Measurements from ENCODE around the gene ASXL1. TPM values are rescaled to one million over a fixed set of nuclear protein-coding genes. Genes with fewer than 3 reads are reported as not detected.

The ASXL1 gene
- total RNA-seq, 1 experiment from 2014 or later = 52.2 TPM

DNA sequence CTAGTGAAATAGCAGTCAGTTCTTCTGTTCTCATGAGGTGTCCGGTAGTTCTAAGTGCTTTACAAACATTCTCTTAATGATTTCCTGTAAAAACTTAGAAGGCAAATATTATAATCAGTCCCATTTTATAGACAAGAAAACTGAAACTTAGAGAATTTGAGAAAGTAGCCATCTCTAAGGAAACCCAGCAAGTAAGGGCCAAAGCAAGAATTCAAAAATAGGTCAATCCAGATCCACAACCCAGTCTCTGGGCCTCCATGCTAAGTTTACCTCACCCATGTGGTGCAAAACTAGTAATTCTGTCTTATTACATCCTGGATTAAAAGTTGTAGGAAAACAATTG, 27.6 kb upstream of the ASXL1 start:
- BruUV-seq (replicated peaks) = no TSS peak
- Histone ChIP-seq H3K9me2 (ENCODE audit: insufficient read depth) (no peaks in the 10 kb centered on the region), H3K36me3 (ENCODE audit: control insufficient read depth in 1 of 2, insufficient read depth in 2 of 2, low read length in 2 of 2) (peaks cover 3 to 6% of the 10 kb centered on the region in 2 experiments; a peak in 3 of 4 replicates), H3K9me3 (ENCODE audit: control insufficient read depth in 1 of 2, insufficient read depth in 1 of 2, low read depth in 1 of 2, low read length in 2 of 2) (no peaks in the 10 kb centered on the region), H2AFZ (ENCODE audit: low read depth, low read length, poor library complexity, severe bottlenecking) (no peak overlapping the region), H3K4me3 (replicated peaks in 1 of 2; ENCODE audit: low read depth in 1 of 2, low read length in 2 of 2) (no peak overlapping the region), H4K20me1 (ENCODE audit: insufficient read depth) (no peaks in the 10 kb centered on the region), H3K4me1 (ENCODE audit: control insufficient read depth in 1 of 2, insufficient read depth in 2 of 2, low read length in 2 of 2) (peaks cover 24 to 34% of the 10 kb centered on the region in 2 experiments), H3K79me2 (ENCODE audit: insufficient read depth, low read length) (no peaks in the 10 kb centered on the region), H3K27me3 (ENCODE audit: insufficient read depth, low read length) (no peaks in the 10 kb centered on the region), H3K4me2 (ENCODE audit: low read length) (no peak overlapping the region), H3K9ac (ENCODE audit: low read length) (no peak overlapping the region), H3K27ac (ENCODE audit: low read depth, low read length) (no peak overlapping the region)
- no peak for DNase-seq (ENCODE audit: low read depth, low spot score)
- ATAC-seq = no peak
- POLR2A ChIA-PET = no interaction called here
- intact Hi-C loops (cut with micrococcal nuclease) = loop anchor here (10.0 kb wide), 1 partner anchor 324 kb away; no protein-coding TSS in a partner anchor
- CTCF ChIA-PET = no interaction called here
- RAD21 ChIA-PET (ENCODE audit: low non-redundant PET in 1 of 2, low total read pairs in 2 of 2, uncharacterized antibody in 2 of 2, unreplicated experiment in 2 of 2) = no interaction called here
- TF ChIP-seq EZH2 (IDR thresholded peaks at IDR 0.05) (no peak), SIN3A (IDR thresholded peaks at IDR 0.05; ENCODE audit: low read depth) (no peak), TCF7L2 (IDR thresholded peaks at IDR 0.05; ENCODE audit: borderline replicate concordance, extremely low read depth, insufficient read depth, insufficient read length) (no peak), SP1 (IDR thresholded peaks at IDR 0.05; ENCODE audit: low read depth) (no peak), EGR1 (IDR thresholded peaks at IDR 0.05; ENCODE audit: low read depth) (no peak)
- TF ChIP-seq, protein P1, sequence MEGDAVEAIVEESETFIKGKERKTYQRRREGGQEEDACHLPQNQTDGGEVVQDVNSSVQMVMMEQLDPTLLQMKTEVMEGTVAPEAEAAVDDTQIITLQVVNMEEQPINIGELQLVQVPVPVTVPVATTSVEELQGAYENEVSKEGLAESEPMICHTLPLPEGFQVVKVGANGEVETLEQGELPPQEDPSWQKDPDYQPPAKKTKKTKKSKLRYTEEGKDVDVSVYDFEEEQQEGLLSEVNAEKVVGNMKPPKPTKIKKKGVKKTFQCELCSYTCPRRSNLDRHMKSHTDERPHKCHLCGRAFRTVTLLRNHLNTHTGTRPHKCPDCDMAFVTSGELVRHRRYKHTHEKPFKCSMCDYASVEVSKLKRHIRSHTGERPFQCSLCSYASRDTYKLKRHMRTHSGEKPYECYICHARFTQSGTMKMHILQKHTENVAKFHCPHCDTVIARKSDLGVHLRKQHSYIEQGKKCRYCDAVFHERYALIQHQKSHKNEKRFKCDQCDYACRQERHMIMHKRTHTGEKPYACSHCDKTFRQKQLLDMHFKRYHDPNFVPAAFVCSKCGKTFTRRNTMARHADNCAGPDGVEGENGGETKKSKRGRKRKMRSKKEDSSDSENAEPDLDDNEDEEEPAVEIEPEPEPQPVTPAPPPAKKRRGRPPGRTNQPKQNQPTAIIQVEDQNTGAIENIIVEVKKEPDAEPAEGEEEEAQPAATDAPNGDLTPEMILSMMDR (IDR thresholded peaks at IDR 0.05 in 2 of 3, conservative IDR thresholded peaks at IDR 0.05 in 1 of 3; ENCODE audit: borderline replicate concordance in 1 of 3, insufficient read depth in 1 of 3, low read depth in 2 of 3, low read length in 2 of 3) = no peak

DNA sequence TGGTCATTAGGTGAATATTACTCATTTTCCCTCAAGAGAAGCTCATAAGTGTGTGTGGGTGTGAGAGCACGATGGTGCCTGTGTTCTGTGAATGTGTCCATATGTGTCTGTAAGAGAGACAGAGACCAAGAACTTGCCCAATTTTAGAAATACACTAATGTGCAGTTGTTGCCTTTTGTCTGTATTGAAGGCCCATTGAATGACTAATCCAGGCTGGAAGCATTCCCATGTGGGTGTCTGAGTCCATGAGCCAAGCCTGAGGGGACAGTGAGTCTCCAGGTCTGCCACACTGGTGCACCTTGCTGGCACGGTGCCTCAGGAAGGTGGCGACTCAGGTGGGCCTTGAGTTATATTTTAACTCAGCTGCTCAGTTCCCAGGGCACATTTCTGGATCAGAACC, 25.5 kb upstream of the ASXL1 start:
- H3K4me3 ChIP-seq (replicated peaks in 1 of 2; ENCODE audit: low read depth in 1 of 2, low read length in 2 of 2) = no peak overlapping the region
- DNase-seq (ENCODE audit: low read depth, low spot score) = no peak
- H3K9me2 ChIP-seq (ENCODE audit: insufficient read depth) = no peaks in the 10 kb centered on the region
- TF ChIP-seq, protein P2, sequence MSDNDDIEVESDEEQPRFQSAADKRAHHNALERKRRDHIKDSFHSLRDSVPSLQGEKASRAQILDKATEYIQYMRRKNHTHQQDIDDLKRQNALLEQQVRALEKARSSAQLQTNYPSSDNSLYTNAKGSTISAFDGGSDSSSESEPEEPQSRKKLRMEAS (IDR thresholded peaks at IDR 0.05) = no peak
- TF ChIP-seq SIN3A (IDR thresholded peaks at IDR 0.05; ENCODE audit: low read depth) = no peak
- no peak for TF ChIP-seq ELF1 (IDR thresholded peaks at IDR 0.05; ENCODE audit: borderline replicate concordance, low read depth)
- TF ChIP-seq YY1 (IDR thresholded peaks at IDR 0.05; ENCODE audit: extremely low read depth, insufficient replicate concordance, low read depth, low read length) = no peak
- TF ChIP-seq, protein P3, sequence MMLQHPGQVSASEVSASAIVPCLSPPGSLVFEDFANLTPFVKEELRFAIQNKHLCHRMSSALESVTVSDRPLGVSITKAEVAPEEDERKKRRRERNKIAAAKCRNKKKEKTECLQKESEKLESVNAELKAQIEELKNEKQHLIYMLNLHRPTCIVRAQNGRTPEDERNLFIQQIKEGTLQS (IDR thresholded peaks at IDR 0.05) = no peak
- TF ChIP-seq RAD21 (IDR thresholded peaks at IDR 0.05; ENCODE audit: low read depth) = no peak
- no peak for TF ChIP-seq EGR1 (IDR thresholded peaks at IDR 0.05; ENCODE audit: low read depth)
- TF ChIP-seq FOSL1 (IDR thresholded peaks at IDR 0.05; ENCODE audit: low read depth) = no peak
- H4K20me1 ChIP-seq (ENCODE audit: insufficient read depth) = no peaks in the 10 kb centered on the region
- peaks cover 3 to 6% of the 10 kb centered on the region in 2 experiments; a peak in 3 of 4 replicates for H3K36me3 ChIP-seq (ENCODE audit: control insufficient read depth in 1 of 2, insufficient read depth in 2 of 2, low read length in 2 of 2)
- no peak overlapping the region for H3K9ac ChIP-seq (ENCODE audit: low read length)
- RAD21 ChIA-PET (ENCODE audit: low non-redundant PET in 1 of 2, low total read pairs in 2 of 2, uncharacterized antibody in 2 of 2, unreplicated experiment in 2 of 2) = no interaction called here
- no peak overlapping the region; the same call in 1 of the 2 replicates for H3K27ac ChIP-seq (ENCODE audit: low read depth, low read length)
- intact Hi-C loops (cut with micrococcal nuclease) = loop anchor here (10.0 kb wide), 1 partner anchor 322 kb away; no protein-coding TSS in a partner anchor
- BruUV-seq (replicated peaks) = no TSS peak
- no peaks in the 10 kb centered on the region for H3K79me2 ChIP-seq (ENCODE audit: insufficient read depth, low read length)
- no peaks in the 10 kb centered on the region for H3K9me3 ChIP-seq (ENCODE audit: control insufficient read depth in 1 of 2, insufficient read depth in 1 of 2, low read depth in 1 of 2, low read length in 2 of 2)
- no peak overlapping the region for H2AFZ ChIP-seq (ENCODE audit: low read depth, low read length, poor library complexity, severe bottlenecking)
- peak; percentile 52; the same call in 1 of the 2 replicates for ATAC-seq
- H3K4me1 ChIP-seq (ENCODE audit: control insufficient read depth in 1 of 2, insufficient read depth in 2 of 2, low read length in 2 of 2) = peaks cover 8 to 15% of the 10 kb centered on the region in 2 experiments
- POLR2A ChIA-PET = interaction anchor here (0.5 kb wide), 1 partner anchor 731 kb away, joined by 3 read pairs; no protein-coding TSS in a partner anchor
- H3K27me3 ChIP-seq (ENCODE audit: insufficient read depth, low read length) = no peaks in the 10 kb centered on the region
- CTCF ChIA-PET = no interaction called here
- H3K4me2 ChIP-seq (ENCODE audit: low read length) = peak overlapping the region; percentile 35
